Neural progenitor cell (in vitro differentiated cells): ENCODE data around the gene SETDB2. TPM values are rescaled to one million over a fixed set of nuclear protein-coding genes. Genes with fewer than 3 reads are reported as not detected.

Experiments
- DNase-seq: peaks from one replicate; pipeline ENCODE4 v3.0.0-alpha.2; 2016; ENCODE audit warnings: low spot score
- H2AFZ ChIP-seq: fragments of 200-600 bp; sonication (generic); replicated peaks from 2 replicates; pipeline ENCODE4 v1.6.1; 2016; ENCODE audit warnings: antibody characterized with exemption
- H3F3A ChIP-seq: fragments of 200-600 bp; sonication (generic); 2 replicates; pipeline ENCODE4 v1.6.1; 2016; ENCODE audit warnings: antibody characterized with exemption, low read depth
- H3K27ac ChIP-seq: fragments of 200-600 bp; sonication (generic); 2 replicates; pipeline ENCODE4 v1.5.1; 2016; ENCODE audit warnings: mild to moderate bottlenecking
- H3K27me3 ChIP-seq: fragments of 200-600 bp; sonication (generic); 2 replicates; pipeline ENCODE4 v1.6.1; 2016; ENCODE audit warnings: mild to moderate bottlenecking, moderate library complexity
- H3K36me3 ChIP-seq: fragments of 200-600 bp; sonication (generic); 2 replicates; pipeline ENCODE4 v1.5.1; 2016
- H3K4me1 ChIP-seq: fragments of 200-600 bp; sonication (generic); 2 replicates; pipeline ENCODE4 v1.6.1; 2016; ENCODE audit warnings: mixed run types
- H3K4me2 ChIP-seq: fragments of 200-600 bp; sonication (generic); 2 replicates; pipeline ENCODE4 v1.6.1; 2016
- H3K4me3 ChIP-seq: fragments of 200-600 bp; sonication (generic); 2 replicates; pipeline ENCODE4 v1.5.1; 2016
- H3K79me2 ChIP-seq: fragments of 200-600 bp; sonication (generic); 2 replicates; pipeline ENCODE4 v1.6.1; 2016; ENCODE audit warnings: low read depth
- H3K9ac ChIP-seq: fragments of 200-600 bp; sonication (generic); 2 replicates; pipeline ENCODE4 v1.6.1; 2016
- H3K9me3 ChIP-seq: fragments of 200-600 bp; sonication (generic); 2 replicates; pipeline ENCODE4 v1.5.1; 2016; ENCODE audit warnings: low read depth
- H4K20me1 ChIP-seq: fragments of 200-600 bp; sonication (generic); 2 replicates; pipeline ENCODE4 v1.6.1; 2016; ENCODE audit warnings: low read depth
- H3K27ac Mint-ChIP-seq: 3 replicates; pipeline ENCODE4 v1.8.0; 2021; ENCODE audit warnings: mixed read lengths
- H3K27me3 Mint-ChIP-seq: 2 replicates; pipeline ENCODE4 v1.8.0; 2022; ENCODE audit warnings: low read depth, mild to moderate bottlenecking, inconsistent platforms, moderate library complexity, mixed read lengths; ENCODE audit not compliant: insufficient read depth
- H3K36me3 Mint-ChIP-seq: 3 replicates; pipeline ENCODE4 v1.8.0; 2021; ENCODE audit warnings: mixed read lengths
- H3K4me1 Mint-ChIP-seq: 3 replicates; pipeline ENCODE4 v1.8.0; 2021; ENCODE audit warnings: mixed read lengths
- H3K4me3 Mint-ChIP-seq: 3 replicates; pipeline ENCODE4 v1.8.0; 2021; ENCODE audit warnings: mild to moderate bottlenecking, moderate library complexity, mixed read lengths
- H3K9me3 Mint-ChIP-seq: 3 replicates; pipeline ENCODE4 v1.8.0; 2020; ENCODE audit warnings: mixed read lengths
- EZH2 ChIP-seq: fragments of 200-600 bp; sonication (generic); IDR thresholded peaks from 2 replicates; pipeline ENCODE4 v1.6.1; 2017; ENCODE audit warnings: antibody characterized with exemption, mild to moderate bottlenecking, moderate library complexity
- EZH2phosphoT487 ChIP-seq: fragments of 200-600 bp; sonication (generic); IDR thresholded peaks from 2 replicates; pipeline ENCODE4 v1.6.1; 2017; ENCODE audit warnings: antibody characterized with exemption
- total RNA-seq: library from RNA; depleted of rRNA; stranded (reverse); fragments of >200 nt; gene quantifications from 2 replicates; pipeline ENCODE4 v1.2.3, GENCODE V29; 2015; ENCODE audit warnings: low replicate concordance
- TF ChIP-seq, protein P1 (sequence below): fragments of 200-600 bp; sonication (generic); IDR thresholded peaks from 2 replicates; pipeline ENCODE4 v1.5.1; 2017; ENCODE audit warnings: antibody characterized with exemption, mild to moderate bottlenecking

The SETDB2 gene
- total RNA-seq, 1 donor from 2014 or later, result 9.5 TPM

- H3K9ac ChIP-seq, result no peak overlapping the region
- H3K79me2 ChIP-seq, result no peaks in the 10 kb centered on the region
- no peak overlapping the region for H3K27ac ChIP-seq
- H3K4me3 ChIP-seq, result no peak overlapping the region
- peaks cover 3% of the 10 kb centered on the region for H3K36me3 Mint-ChIP-seq
- H2AFZ ChIP-seq, result no peak overlapping the region
- H3K27ac Mint-ChIP-seq, result no peak overlapping the region
- DNase-seq, result no peak
- peaks cover 14% of the 10 kb centered on the region for H3F3A ChIP-seq
- no peaks in the 10 kb centered on the region for H3K4me1 ChIP-seq
- peaks cover 5% of the 10 kb centered on the region for H3K27me3 Mint-ChIP-seq
- H3K4me3 Mint-ChIP-seq, result no peak overlapping the region
- no peaks in the 10 kb centered on the region for H3K27me3 ChIP-seq
- H3K36me3 ChIP-seq, result no peaks in the 10 kb centered on the region
- no peaks in the 10 kb centered on the region for H3K9me3 Mint-ChIP-seq
- H3K4me2 ChIP-seq, result no peak overlapping the region
- no peaks in the 10 kb centered on the region for H4K20me1 ChIP-seq
- TF ChIP-seq EZH2, result no peak
- TF ChIP-seq, protein P1, sequence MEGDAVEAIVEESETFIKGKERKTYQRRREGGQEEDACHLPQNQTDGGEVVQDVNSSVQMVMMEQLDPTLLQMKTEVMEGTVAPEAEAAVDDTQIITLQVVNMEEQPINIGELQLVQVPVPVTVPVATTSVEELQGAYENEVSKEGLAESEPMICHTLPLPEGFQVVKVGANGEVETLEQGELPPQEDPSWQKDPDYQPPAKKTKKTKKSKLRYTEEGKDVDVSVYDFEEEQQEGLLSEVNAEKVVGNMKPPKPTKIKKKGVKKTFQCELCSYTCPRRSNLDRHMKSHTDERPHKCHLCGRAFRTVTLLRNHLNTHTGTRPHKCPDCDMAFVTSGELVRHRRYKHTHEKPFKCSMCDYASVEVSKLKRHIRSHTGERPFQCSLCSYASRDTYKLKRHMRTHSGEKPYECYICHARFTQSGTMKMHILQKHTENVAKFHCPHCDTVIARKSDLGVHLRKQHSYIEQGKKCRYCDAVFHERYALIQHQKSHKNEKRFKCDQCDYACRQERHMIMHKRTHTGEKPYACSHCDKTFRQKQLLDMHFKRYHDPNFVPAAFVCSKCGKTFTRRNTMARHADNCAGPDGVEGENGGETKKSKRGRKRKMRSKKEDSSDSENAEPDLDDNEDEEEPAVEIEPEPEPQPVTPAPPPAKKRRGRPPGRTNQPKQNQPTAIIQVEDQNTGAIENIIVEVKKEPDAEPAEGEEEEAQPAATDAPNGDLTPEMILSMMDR, result no peak
- TF ChIP-seq EZH2phosphoT487, result no peak
- no peaks in the 10 kb centered on the region for H3K9me3 ChIP-seq
- peaks cover 13% of the 10 kb centered on the region for H3K4me1 Mint-ChIP-seq
Measured at GRCh38 chr13:49448753-49449152, 4.7 kb downstream of the SETDB2 start.

DNA sequence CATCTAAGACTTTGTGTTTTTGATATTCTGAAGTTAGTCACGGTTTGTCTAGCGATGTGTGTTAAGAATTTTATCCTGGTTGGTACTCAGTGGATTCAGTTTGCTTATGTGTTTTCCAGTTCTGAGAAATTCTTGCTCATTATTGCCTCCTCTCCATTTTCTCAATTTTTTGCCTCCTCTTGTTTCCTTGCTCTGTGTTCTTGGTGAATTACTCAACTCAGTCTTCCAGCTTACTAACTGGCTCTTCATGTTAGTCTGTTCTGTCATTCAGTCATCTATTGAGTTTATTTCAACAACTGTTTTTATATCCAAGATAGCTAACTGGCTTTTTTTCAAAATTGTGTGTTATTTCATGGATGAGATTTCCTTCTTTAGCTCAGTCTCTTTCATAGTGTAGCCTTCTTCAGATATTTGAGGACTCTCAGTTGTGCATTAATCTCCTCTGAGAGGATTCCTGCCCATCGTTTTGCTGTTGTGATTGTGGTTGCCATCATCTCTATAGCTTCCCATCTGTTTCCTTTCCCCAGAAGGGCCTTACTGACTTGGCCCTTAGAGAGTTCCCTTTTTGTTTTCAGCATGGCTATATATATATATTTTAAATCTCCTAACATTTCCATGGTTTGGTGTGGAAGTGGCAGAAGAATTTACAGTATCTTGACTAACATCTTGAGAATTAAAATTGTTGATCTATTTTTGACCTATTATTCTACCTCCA, 6.2 kb downstream of the SETDB2 start:
- H3K27me3 Mint-ChIP-seq, result no peaks in the 10 kb centered on the region
- Histone ChIP-seq H3K36me3 (no peaks in the 10 kb centered on the region), H3K27me3 (no peaks in the 10 kb centered on the region), H3K27ac (peak overlapping the region; percentile 40), H3K79me2 (no peaks in the 10 kb centered on the region), H3F3A (peaks cover 2% of the 10 kb centered on the region), H2AFZ (no peak overlapping the region), H3K9ac (no peak overlapping the region), H4K20me1 (no peaks in the 10 kb centered on the region), H3K4me2 (no peak overlapping the region), H3K4me3 (no peak overlapping the region), H3K9me3 (no peaks in the 10 kb centered on the region), H3K4me1 (no peaks in the 10 kb centered on the region)
- H3K4me3 Mint-ChIP-seq, result no peak overlapping the region
- no peak for DNase-seq
- peaks cover 5% of the 10 kb centered on the region for H3K4me1 Mint-ChIP-seq
- TF ChIP-seq EZH2 (no peak), EZH2phosphoT487 (no peak)
- TF ChIP-seq, protein P1, result no peak
- no peak overlapping the region for H3K27ac Mint-ChIP-seq
- no peaks in the 10 kb centered on the region for H3K9me3 Mint-ChIP-seq
- peaks cover 3% of the 10 kb centered on the region for H3K36me3 Mint-ChIP-seq

- no peak overlapping the region for H3K4me3 ChIP-seq
- no peaks in the 10 kb centered on the region for H3K36me3 ChIP-seq
- H3K27ac Mint-ChIP-seq, result no peak overlapping the region
- H2AFZ ChIP-seq, result no peak overlapping the region
- H3K9me3 Mint-ChIP-seq, result no peaks in the 10 kb centered on the region
- H3K79me2 ChIP-seq, result no peaks in the 10 kb centered on the region
- H3K36me3 Mint-ChIP-seq, result no peaks in the 10 kb centered on the region
- no peak overlapping the region for H3K4me2 ChIP-seq
- H3K9ac ChIP-seq, result no peak overlapping the region
- H3K27me3 ChIP-seq, result no peaks in the 10 kb centered on the region
- no peaks in the 10 kb centered on the region for H4K20me1 ChIP-seq
- no peak overlapping the region for H3K4me3 Mint-ChIP-seq
- TF ChIP-seq, protein P1, result no peak
- TF ChIP-seq EZH2 (no peak), EZH2phosphoT487 (no peak)
- H3K4me1 Mint-ChIP-seq, result no peaks in the 10 kb centered on the region
- no peaks in the 10 kb centered on the region for H3K4me1 ChIP-seq
- no peaks in the 10 kb centered on the region for H3F3A ChIP-seq
- H3K27ac ChIP-seq, result no peak overlapping the region
- H3K27me3 Mint-ChIP-seq, result no peaks in the 10 kb centered on the region
- no peaks in the 10 kb centered on the region for H3K9me3 ChIP-seq
- no peak for DNase-seq
Measured at GRCh38 chr13:49452725-49453457, 8.8 kb downstream of the SETDB2 start.
